ENCODE data around the gene DHRSX. TPM values are rescaled to one million over a fixed set of nuclear protein-coding genes. Genes with fewer than 3 reads are reported as not detected.
"Not testable (repeated sequence)": the region's sequence is repeated elsewhere in the genome, so short reads cannot be mapped to it uniquely, and the experiment has no call there.

DHRSX gene
- polyA plus RNA-seq, 3 donors from 2014 or later = 20.0 to 36.4 (median 23.2) TPM

DNA sequence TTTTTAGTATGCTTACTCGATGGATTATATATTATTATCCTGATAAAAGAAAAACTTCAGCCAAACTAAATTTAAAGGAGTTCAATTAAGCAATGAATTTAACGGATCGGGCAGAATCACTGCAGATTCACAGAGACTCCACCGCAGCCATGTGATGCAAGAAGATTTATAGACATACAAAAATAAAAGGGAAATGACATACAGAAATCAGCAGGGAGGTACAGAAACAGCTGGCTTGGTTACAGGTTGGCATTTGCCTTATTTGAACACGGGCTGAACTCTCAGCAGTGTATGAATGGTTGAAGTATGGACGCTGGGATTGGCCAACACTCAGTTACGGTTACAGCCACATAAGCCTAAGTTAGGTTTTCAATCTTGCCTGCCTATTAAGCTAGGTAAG is 35.4 kb upstream of the DHRSX start:
- Mint-ChIP-seq H3K36me3 (no peaks in the 10 kb centered on the region), H3K4me1 (no peaks in the 10 kb centered on the region), H3K27me3 (ENCODE audit: low read depth in 3 of 3) (peaks cover 5 to 9% (median 8%) of the 10 kb centered on the region in 3 donors), H3K4me3 (no peak overlapping the region), H3K27ac (no peak overlapping the region), H3K9me3 (no peaks in the 10 kb centered on the region)
- no peak for DNase-seq

DNA sequence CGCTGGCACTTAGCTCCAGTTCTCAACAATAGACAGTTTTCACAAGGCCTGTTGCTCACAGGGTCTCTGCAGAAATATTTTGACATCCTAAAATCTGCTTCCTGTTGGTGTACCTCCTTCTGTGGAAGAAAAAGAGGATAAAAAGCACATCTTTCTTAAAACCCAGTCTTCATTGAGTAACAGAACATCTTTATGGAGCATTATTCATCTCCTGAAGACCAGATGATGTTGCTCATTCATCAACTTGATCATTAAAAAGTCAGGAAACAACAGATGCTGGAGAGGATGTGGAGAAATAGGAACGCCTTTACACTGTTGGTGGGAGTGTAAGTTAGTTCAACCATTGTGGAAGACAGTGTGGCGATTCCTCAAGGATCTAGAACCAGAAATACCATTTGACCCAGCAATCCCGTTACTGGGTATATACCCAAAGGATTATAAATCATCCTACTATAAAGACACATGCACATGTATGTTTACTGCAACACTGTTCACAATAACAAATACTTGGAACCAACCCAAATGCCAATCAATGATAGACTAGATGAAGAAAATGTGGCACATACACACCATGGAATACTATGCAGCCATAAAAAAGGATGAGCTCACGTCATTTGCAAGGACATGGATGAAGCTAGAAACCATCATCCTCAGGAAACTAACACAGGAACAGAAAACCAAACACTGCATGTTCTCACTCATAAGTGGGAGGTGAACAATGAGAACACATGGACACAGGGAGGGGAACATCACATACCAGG is 33.7 kb upstream of the DHRSX start:
- not testable (repeated sequence) for H3K9me3 Mint-ChIP-seq; H3K4me1 Mint-ChIP-seq; H3K36me3 Mint-ChIP-seq; DNase-seq; H3K27ac Mint-ChIP-seq; H3K4me3 Mint-ChIP-seq; H3K27me3 Mint-ChIP-seq (ENCODE audit: low read depth in 3 of 3)

DNA sequence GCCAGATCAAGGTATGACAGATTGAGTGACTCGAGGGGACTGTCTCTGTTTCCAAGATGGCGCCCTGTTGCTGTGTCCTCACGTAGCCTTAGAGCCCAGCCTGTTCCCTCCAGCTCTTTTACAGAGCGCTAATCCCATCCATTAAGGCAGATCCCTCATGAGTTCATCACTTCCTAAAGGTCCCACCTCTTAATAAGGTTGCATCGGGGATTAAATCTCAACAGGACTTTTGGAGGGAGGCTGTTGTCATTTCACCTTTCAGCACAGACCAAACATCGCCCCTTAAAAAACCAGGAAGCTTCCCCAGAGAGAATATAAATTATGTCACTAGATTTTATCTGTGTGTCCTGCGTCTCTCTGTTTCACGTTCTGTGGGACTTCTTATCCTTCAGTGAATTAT is 32.6 kb upstream of the DHRSX start:
- Mint-ChIP-seq H3K27ac (no peak overlapping the region), H3K4me1 (no peaks in the 10 kb centered on the region), H3K4me3 (no peak overlapping the region)

DNA sequence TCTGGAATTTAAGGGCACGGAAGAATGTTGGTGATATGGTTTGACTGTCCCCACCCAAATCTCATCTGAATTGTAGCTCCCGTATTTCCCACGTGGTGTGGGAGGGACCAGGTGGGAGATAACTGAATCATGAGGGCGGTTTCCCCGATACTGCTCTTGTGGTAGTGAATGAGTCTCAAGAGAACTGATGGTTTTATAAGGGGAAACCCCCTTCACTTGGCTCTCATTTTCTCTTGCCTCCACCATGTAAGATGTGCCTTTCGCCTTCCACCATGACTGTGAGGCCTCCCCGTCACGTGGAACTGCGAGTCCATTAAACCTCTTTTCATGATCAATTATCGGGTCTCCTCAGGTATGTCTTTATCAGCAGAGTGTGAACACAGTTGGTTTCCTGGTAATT is 25.6 kb upstream of the DHRSX start:
- DNase-seq = no peak
- Mint-ChIP-seq H3K27ac (no peak overlapping the region), H3K9me3 (no peaks in the 10 kb centered on the region), H3K36me3 (no peaks in the 10 kb centered on the region), H3K27me3 (ENCODE audit: low read depth in 3 of 3) (peaks cover 0 to 13% (median 2%) of the 10 kb centered on the region in 3 donors), H3K4me1 (no peaks in the 10 kb centered on the region), H3K4me3 (no peak overlapping the region)

More for the DNA sequence above, 32.6 kb upstream of the DHRSX start:
- no peaks in the 10 kb centered on the region for H3K36me3 Mint-ChIP-seq
- DNase-seq = no peak
- H3K27me3 Mint-ChIP-seq (ENCODE audit: low read depth in 3 of 3) = peaks cover 5 to 9% (median 8%) of the 10 kb centered on the region in 3 donors
- H3K9me3 Mint-ChIP-seq = no peaks in the 10 kb centered on the region

DNA sequence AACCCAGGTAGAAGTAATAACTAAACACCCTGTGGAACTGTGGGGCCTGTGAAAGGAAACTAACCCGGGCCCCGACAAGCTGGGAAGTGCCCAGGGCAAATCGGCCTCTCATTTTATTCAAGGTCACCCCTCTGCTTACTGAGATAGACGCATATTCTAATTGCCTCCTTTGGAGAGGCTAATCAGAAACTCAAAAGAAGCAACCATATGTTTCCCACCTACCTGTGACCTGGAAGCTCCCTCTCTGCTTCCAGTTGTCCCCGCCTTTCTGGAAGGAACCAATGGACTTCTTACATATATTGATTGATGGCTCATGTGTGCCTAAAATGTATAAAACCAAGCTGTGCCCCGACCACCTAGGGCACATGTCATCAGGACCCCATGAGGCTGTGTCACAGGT is 23.1 kb upstream of the DHRSX start:
- Mint-ChIP-seq H3K27ac (no peak overlapping the region), H3K4me1 (no peaks in the 10 kb centered on the region), H3K9me3 (no peaks in the 10 kb centered on the region), H3K27me3 (ENCODE audit: low read depth in 3 of 3) (peaks cover 0 to 13% (median 2%) of the 10 kb centered on the region in 3 donors), H3K4me3 (no peak overlapping the region), H3K36me3 (no peaks in the 10 kb centered on the region)
- no peak for DNase-seq

DNA sequence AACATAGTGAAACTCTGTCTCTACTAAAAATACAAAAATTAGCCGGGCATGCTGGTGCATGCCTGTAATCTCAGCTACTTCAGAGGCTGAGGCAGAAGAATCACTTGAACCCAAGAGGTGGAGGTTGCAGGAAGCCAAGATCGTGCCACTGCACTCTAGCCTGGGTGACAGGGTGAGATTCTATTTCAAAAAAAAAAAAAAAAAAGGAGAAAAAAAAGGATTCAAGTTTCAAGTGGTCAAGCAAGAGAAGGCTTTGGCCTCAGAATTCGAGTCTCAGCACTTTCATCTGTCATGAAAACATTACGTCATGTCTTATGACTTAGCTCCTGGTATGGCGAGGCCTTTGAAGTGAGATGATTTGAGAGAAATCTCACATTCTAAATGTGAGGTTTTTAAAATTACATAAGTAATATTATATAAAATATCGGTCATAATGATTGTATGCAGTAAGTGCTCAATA is 21.2 kb upstream of the DHRSX start:
- no peak for DNase-seq
- Mint-ChIP-seq H3K36me3 (no peaks in the 10 kb centered on the region), H3K27ac (no peak overlapping the region), H3K9me3 (no peaks in the 10 kb centered on the region), H3K27me3 (ENCODE audit: low read depth in 3 of 3) (peaks cover 0 to 16% (median 4%) of the 10 kb centered on the region in 3 donors), H3K4me1 (no peaks in the 10 kb centered on the region), H3K4me3 (no peak overlapping the region)

DNA sequence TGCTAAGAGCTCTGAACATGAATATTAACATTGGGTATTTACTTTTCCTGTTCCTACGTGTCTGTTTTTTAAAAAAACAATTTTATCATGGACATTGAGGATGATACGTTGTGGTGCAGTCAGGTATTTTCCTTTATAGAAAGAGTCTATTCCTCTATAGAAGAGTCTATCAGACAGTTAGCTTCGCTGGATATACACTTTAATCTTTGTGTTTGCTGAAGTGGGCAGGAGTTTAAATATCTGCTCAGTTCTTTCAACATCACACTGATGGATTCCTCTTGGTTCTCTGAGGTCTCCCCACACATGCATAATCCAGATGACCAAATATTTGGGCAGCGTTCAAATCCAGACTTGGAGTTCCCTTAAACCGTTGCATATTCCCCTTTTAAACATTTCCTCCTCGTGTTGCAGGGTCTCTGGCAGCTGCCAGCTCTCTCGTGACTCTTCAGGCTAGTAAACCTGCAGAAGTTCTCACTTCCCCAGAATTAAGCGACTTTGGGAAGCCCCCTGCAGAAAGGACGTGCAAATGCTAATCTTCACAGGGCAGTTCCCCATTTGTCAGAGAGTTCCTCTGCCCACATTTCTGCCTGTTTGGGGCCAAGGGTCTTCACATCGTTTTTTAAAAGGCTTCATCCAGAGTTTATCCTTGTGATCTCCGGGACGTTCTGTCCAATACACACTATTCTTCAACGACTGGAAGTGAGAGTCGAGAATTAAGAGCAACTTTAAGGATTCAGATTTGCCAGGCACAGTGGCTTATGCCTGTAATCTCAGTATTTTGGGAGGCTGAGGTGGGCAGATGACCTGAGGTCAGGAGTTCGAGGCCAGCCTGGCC is 20.5 kb upstream of the DHRSX start:
- H3K4me3 Mint-ChIP-seq = no peak overlapping the region
- no peak overlapping the region for H3K27ac Mint-ChIP-seq
- H3K4me1 Mint-ChIP-seq = no peaks in the 10 kb centered on the region
- H3K9me3 Mint-ChIP-seq = no peaks in the 10 kb centered on the region
- H3K27me3 Mint-ChIP-seq (ENCODE audit: low read depth in 3 of 3) = peaks cover 0 to 16% (median 1%) of the 10 kb centered on the region in 3 donors
- no peaks in the 10 kb centered on the region for H3K36me3 Mint-ChIP-seq
- no peak for DNase-seq

DNA sequence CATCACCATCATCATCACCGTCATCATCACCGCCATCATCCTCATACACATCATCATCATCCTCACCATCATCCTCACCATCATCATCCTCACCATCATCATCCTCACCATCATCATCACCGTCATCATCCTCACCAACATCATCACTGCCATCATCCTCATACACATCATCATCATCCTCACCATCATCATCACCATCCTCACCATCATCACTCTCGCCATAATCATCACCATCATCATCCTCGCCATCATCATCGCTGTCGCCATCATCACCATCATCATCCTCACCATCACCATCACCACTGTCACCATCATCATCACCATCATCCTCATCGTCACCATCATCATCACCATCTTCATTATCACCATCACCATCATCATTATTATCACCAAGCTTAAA is 19.8 kb upstream of the DHRSX start:
- H3K36me3 Mint-ChIP-seq = no peaks in the 10 kb centered on the region
- H3K27me3 Mint-ChIP-seq (ENCODE audit: low read depth in 3 of 3) = peaks cover 0 to 11% (median 1%) of the 10 kb centered on the region in 3 donors

DNA sequence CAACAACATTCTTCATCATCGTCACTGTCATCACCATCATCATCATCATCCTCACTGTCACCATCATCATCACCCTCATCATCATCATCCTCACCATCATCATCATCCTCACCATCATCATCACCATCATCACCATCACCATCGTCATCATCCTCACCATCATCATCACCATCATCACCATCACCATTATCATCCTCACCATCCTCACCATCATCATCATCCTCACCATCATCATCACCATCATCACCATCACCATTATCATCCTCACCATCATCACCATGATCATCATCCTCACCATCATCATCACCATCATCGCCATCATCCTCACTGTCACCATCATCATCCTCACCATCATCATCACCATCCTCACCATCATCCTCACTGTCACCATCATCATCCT is 18.9 kb upstream of the DHRSX start:
- not testable (repeated sequence) for DNase-seq, H3K9me3 Mint-ChIP-seq, H3K27ac Mint-ChIP-seq, H3K4me3 Mint-ChIP-seq, H3K4me1 Mint-ChIP-seq, H3K36me3 Mint-ChIP-seq
- H3K27me3 Mint-ChIP-seq (ENCODE audit: low read depth in 3 of 3) = peaks cover 0 to 11% (median 1%) of the 10 kb centered on the region in 3 donors

More for the DNA sequence above, 19.8 kb upstream of the DHRSX start:
- Mint-ChIP-seq H3K9me3 (no peaks in the 10 kb centered on the region), H3K4me3 (no peak overlapping the region), H3K4me1 (no peaks in the 10 kb centered on the region), H3K27ac (no peak overlapping the region)
- DNase-seq = no peak

DNA sequence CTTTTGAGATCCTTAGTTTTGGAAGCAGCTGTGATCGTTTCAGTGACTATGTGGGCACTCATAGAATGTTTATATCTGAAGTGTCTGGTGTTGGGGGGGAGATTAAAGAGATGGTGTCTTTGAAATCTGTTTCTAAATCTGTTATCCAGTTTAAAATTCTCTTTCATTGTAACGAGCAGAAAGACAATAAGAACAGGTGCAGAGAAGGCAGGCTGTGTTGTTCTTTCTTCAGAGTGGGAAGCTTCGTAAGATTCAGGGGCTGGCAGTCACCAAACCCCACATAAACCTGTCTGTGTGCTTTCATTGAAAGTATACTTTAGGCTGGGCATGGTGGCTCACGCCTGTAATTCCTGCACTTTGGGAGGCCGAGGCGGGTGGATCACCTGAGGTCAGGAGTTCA is 16.3 kb upstream of the DHRSX start:
- no peak overlapping the region for H3K4me3 Mint-ChIP-seq

DNA sequence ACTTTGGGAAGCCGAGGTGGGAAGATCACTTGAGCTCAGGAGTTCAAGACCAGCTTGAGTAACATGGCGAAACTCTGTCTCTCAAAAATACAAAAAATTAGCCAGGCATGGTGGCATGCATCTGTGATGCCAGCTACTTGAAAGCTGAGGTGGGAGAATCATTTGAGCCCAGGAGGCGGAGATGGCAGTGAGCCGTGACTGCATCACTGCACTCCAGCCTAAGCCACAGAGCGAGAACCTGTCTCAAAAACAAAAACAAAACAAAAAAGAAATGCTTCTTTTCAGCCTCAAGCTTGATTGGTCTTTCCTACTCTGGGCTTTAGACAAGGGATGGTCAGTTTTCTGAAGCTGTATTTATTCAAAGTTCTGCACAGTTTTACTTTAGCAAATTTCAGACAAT is 15.8 kb upstream of the DHRSX start:
- no peak overlapping the region for H3K27ac Mint-ChIP-seq
- DNase-seq = no peak
- H3K4me1 Mint-ChIP-seq = no peaks in the 10 kb centered on the region
- H3K36me3 Mint-ChIP-seq = no peaks in the 10 kb centered on the region
- peaks cover 0 to 3% (median 1%) of the 10 kb centered on the region in 3 donors for H3K27me3 Mint-ChIP-seq (ENCODE audit: low read depth in 3 of 3)
- H3K4me3 Mint-ChIP-seq = no peak overlapping the region
- H3K9me3 Mint-ChIP-seq = no peaks in the 10 kb centered on the region

More for the DNA sequence above, 16.3 kb upstream of the DHRSX start:
- H3K36me3 Mint-ChIP-seq = no peaks in the 10 kb centered on the region
- H3K27ac Mint-ChIP-seq = no peak overlapping the region
- peaks cover 0 to 3% (median 1%) of the 10 kb centered on the region in 3 donors for H3K27me3 Mint-ChIP-seq (ENCODE audit: low read depth in 3 of 3)
- H3K9me3 Mint-ChIP-seq = no peaks in the 10 kb centered on the region
- no peaks in the 10 kb centered on the region for H3K4me1 Mint-ChIP-seq
- DNase-seq = no peak

DNA sequence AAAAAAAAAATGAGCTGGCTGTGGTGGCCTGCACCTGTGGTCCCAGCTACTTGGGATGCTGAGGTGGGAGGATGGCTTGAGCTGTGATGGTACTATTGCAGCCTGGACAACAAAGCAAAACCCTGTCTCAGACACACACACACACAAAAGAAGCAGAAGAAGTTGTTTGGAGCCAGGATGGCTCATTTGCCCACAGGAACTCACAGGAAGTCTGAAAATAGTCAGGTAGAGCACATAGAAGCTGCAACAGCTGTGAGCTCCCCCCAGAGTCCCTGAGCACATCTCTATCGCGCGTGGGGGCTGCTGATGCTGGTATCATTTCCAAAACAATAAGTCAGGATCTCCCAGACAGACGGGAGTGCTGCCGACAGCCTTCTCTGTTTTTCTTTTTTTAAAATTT is 13.4 kb upstream of the DHRSX start:
- peaks cover 0 to 3% (median 3%) of the 10 kb centered on the region in 3 donors for H3K27me3 Mint-ChIP-seq (ENCODE audit: low read depth in 3 of 3)
- DNase-seq = no peak
- H3K4me3 Mint-ChIP-seq = no peak overlapping the region
- no peak overlapping the region for H3K27ac Mint-ChIP-seq
- H3K4me1 Mint-ChIP-seq = no peaks in the 10 kb centered on the region
- H3K9me3 Mint-ChIP-seq = no peaks in the 10 kb centered on the region
- no peaks in the 10 kb centered on the region for H3K36me3 Mint-ChIP-seq

DNA sequence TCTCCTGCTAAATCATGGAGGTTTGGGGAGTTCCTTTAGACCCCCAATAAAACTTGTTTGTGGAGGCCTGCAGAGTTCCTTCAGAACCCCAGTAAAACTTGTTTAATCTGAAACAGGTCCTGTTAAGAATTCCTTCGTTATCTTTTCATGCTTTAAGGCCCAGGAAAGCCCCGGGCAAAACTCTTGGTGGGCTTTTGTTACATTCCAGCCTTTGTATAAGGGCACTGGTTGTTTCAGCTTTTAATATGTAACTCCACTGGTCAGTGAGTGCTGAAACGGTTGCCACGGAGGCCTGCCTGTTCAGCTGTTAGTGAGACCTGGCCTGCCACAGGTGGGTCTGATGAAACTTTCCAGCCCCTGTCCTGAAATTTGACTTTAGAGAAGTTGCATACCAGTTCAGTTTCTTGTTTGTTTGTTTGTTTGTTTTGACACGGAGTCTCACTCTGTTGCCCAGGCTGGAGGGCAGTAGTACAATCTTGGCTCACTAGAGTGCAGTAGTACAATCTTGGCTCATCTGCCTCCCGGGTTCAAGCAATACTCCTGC is 12.4 kb upstream of the DHRSX start:
- Mint-ChIP-seq H3K27me3 (ENCODE audit: low read depth in 3 of 3) (peaks cover 0 to 7% (median 2%) of the 10 kb centered on the region in 3 donors), H3K27ac (no peak overlapping the region), H3K36me3 (no peaks in the 10 kb centered on the region), H3K4me3 (no peak overlapping the region), H3K4me1 (no peaks in the 10 kb centered on the region), H3K9me3 (no peaks in the 10 kb centered on the region)
- no peak for DNase-seq

DNA sequence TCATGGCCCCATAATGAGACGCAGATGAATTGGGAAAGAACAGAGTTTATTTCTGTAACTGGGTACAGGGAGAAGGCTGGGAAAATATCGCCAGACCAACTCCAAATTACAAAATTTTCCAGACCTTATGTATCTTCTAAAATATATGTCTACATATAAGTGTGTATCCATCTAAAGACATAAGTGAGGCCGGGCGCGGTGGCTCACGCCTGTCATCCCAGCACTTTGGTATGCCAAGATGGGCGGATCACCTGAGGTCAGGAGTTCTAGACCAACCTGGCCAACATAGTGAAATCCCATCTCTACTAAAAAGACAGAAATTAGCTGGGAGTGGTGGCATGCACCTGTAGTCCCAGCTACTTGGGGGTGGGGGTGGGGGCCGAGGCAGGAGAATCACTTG is 11.7 kb upstream of the DHRSX start:
- no peak overlapping the region for H3K27ac Mint-ChIP-seq
- H3K9me3 Mint-ChIP-seq = no peaks in the 10 kb centered on the region
- DNase-seq = no peak
- H3K36me3 Mint-ChIP-seq = no peaks in the 10 kb centered on the region
- no peaks in the 10 kb centered on the region for H3K4me1 Mint-ChIP-seq
- no peak overlapping the region for H3K4me3 Mint-ChIP-seq
- H3K27me3 Mint-ChIP-seq (ENCODE audit: low read depth in 3 of 3) = peaks cover 0 to 5% (median 2%) of the 10 kb centered on the region in 3 donors

Data from immature natural killer cell (primary cell).